Measurements from ENCODE around the gene STAT4.

STAT4 gene

GRCh38 chr2:191069606-191070005 lies 81.2 kb downstream of the STAT4 start:
- no peaks in the 10 kb centered on the region for H3K36me3 ChIP-seq (ENCODE audit: insufficient read depth, low read length)
- H3K27me3 ChIP-seq (ENCODE audit: control insufficient read depth, insufficient read depth, low read length) = no peaks in the 10 kb centered on the region
- H3K4me3 ChIP-seq (ENCODE audit: low read length) = no peak overlapping the region
- H3K4me1 ChIP-seq (ENCODE audit: control insufficient read depth, insufficient read depth, low read length) = no peaks in the 10 kb centered on the region
- no peaks in the 10 kb centered on the region for H3K9me3 ChIP-seq (replicated peaks; ENCODE audit: low read length)
- no peak overlapping the region for H3K9ac ChIP-seq (ENCODE audit: low read depth, low read length)
- no peak overlapping the region for H3K4me2 ChIP-seq (ENCODE audit: low read length)

- no peaks in the 10 kb centered on the region for H3K4me1 ChIP-seq (ENCODE audit: control insufficient read depth, insufficient read depth, low read length)
- H3K9ac ChIP-seq (ENCODE audit: low read depth, low read length) = no peak overlapping the region
Measured at GRCh38 chr2:191066919-191067233, 83.9 kb downstream of the STAT4 start.

GRCh38 chr2:191066197-191066918 lies 84.4 kb downstream of the STAT4 start:
- no peak overlapping the region for H3K9ac ChIP-seq (ENCODE audit: low read depth, low read length)
- no peaks in the 10 kb centered on the region for H3K36me3 ChIP-seq (ENCODE audit: insufficient read depth, low read length)
- no peaks in the 10 kb centered on the region for H3K9me3 ChIP-seq (replicated peaks; ENCODE audit: low read length)
- no peaks in the 10 kb centered on the region for H3K4me1 ChIP-seq (ENCODE audit: control insufficient read depth, insufficient read depth, low read length)
- no peak overlapping the region for H3K4me3 ChIP-seq (ENCODE audit: low read length)
- no peak overlapping the region for H3K4me2 ChIP-seq (ENCODE audit: low read length)
- H3K27me3 ChIP-seq (ENCODE audit: control insufficient read depth, insufficient read depth, low read length) = no peaks in the 10 kb centered on the region

More at GRCh38 chr2:191066919-191067233, 83.9 kb downstream of the STAT4 start:
- Histone ChIP-seq H3K4me3 (ENCODE audit: low read length) (no peak overlapping the region), H3K4me2 (ENCODE audit: low read length) (no peak overlapping the region), H3K36me3 (ENCODE audit: insufficient read depth, low read length) (no peaks in the 10 kb centered on the region), H3K9me3 (replicated peaks; ENCODE audit: low read length) (no peaks in the 10 kb centered on the region), H3K27me3 (ENCODE audit: control insufficient read depth, insufficient read depth, low read length) (no peaks in the 10 kb centered on the region)

- no peak overlapping the region for H3K4me3 ChIP-seq (ENCODE audit: low read length)
- H3K9me3 ChIP-seq (replicated peaks; ENCODE audit: low read length) = no peaks in the 10 kb centered on the region
- no peaks in the 10 kb centered on the region for H3K4me1 ChIP-seq (ENCODE audit: control insufficient read depth, insufficient read depth, low read length)
- H3K36me3 ChIP-seq (ENCODE audit: insufficient read depth, low read length) = no peaks in the 10 kb centered on the region
- H3K4me2 ChIP-seq (ENCODE audit: low read length) = no peak overlapping the region
- H3K27me3 ChIP-seq (ENCODE audit: control insufficient read depth, insufficient read depth, low read length) = no peaks in the 10 kb centered on the region
- H3K9ac ChIP-seq (ENCODE audit: low read depth, low read length) = no peak overlapping the region
Measured at GRCh38 chr2:191065785-191066184, 85.0 kb downstream of the STAT4 start.

GRCh38 chr2:191064590-191064989 lies 86.2 kb downstream of the STAT4 start:
- Histone ChIP-seq H3K9me3 (replicated peaks; ENCODE audit: low read length) (no peaks in the 10 kb centered on the region), H3K27me3 (ENCODE audit: control insufficient read depth, insufficient read depth, low read length) (no peaks in the 10 kb centered on the region), H3K4me3 (ENCODE audit: low read length) (no peak overlapping the region), H3K4me2 (ENCODE audit: low read length) (no peak overlapping the region), H3K9ac (ENCODE audit: low read depth, low read length) (no peak overlapping the region), H3K36me3 (ENCODE audit: insufficient read depth, low read length) (no peaks in the 10 kb centered on the region), H3K4me1 (ENCODE audit: control insufficient read depth, insufficient read depth, low read length) (no peaks in the 10 kb centered on the region)

- no peak overlapping the region for H3K4me3 ChIP-seq (ENCODE audit: low read length)
- H3K9ac ChIP-seq (ENCODE audit: low read depth, low read length) = no peak overlapping the region
- no peaks in the 10 kb centered on the region for H3K36me3 ChIP-seq (ENCODE audit: insufficient read depth, low read length)
- H3K4me2 ChIP-seq (ENCODE audit: low read length) = no peak overlapping the region
- H3K4me1 ChIP-seq (ENCODE audit: control insufficient read depth, insufficient read depth, low read length) = no peaks in the 10 kb centered on the region
- no peaks in the 10 kb centered on the region for H3K9me3 ChIP-seq (replicated peaks; ENCODE audit: low read length)
- H3K27me3 ChIP-seq (ENCODE audit: control insufficient read depth, insufficient read depth, low read length) = no peaks in the 10 kb centered on the region
Measured at GRCh38 chr2:191063584-191063983, 87.2 kb downstream of the STAT4 start.

- H3K4me2 ChIP-seq (ENCODE audit: low read length) = no peak overlapping the region
- no peak overlapping the region for H3K4me3 ChIP-seq (ENCODE audit: low read length)
- H3K4me1 ChIP-seq (ENCODE audit: control insufficient read depth, insufficient read depth, low read length) = no peaks in the 10 kb centered on the region
- no peak overlapping the region for H3K9ac ChIP-seq (ENCODE audit: low read depth, low read length)
- no peaks in the 10 kb centered on the region for H3K27me3 ChIP-seq (ENCODE audit: control insufficient read depth, insufficient read depth, low read length)
- no peaks in the 10 kb centered on the region for H3K36me3 ChIP-seq (ENCODE audit: insufficient read depth, low read length)
- no peaks in the 10 kb centered on the region for H3K9me3 ChIP-seq (replicated peaks; ENCODE audit: low read length)
Measured at GRCh38 chr2:191061381-191061980, 89.3 kb downstream of the STAT4 start.

GRCh38 chr2:191059308-191059707 lies 91.5 kb downstream of the STAT4 start:
- H3K4me1 ChIP-seq (ENCODE audit: control insufficient read depth, insufficient read depth, low read length) = no peaks in the 10 kb centered on the region
- H3K9ac ChIP-seq (ENCODE audit: low read depth, low read length) = no peak overlapping the region
- no peaks in the 10 kb centered on the region for H3K9me3 ChIP-seq (replicated peaks; ENCODE audit: low read length)
- no peaks in the 10 kb centered on the region for H3K27me3 ChIP-seq (ENCODE audit: control insufficient read depth, insufficient read depth, low read length)
- no peak overlapping the region for H3K4me3 ChIP-seq (ENCODE audit: low read length)
- no peak overlapping the region for H3K4me2 ChIP-seq (ENCODE audit: low read length)
- H3K36me3 ChIP-seq (ENCODE audit: insufficient read depth, low read length) = no peaks in the 10 kb centered on the region

GRCh38 chr2:191056228-191056627 lies 94.6 kb downstream of the STAT4 start:
- Histone ChIP-seq H3K4me3 (ENCODE audit: low read length) (no peak overlapping the region), H3K36me3 (ENCODE audit: insufficient read depth, low read length) (no peaks in the 10 kb centered on the region), H3K4me1 (ENCODE audit: control insufficient read depth, insufficient read depth, low read length) (peaks cover 9% of the 10 kb centered on the region), H3K27me3 (ENCODE audit: control insufficient read depth, insufficient read depth, low read length) (no peaks in the 10 kb centered on the region), H3K9me3 (replicated peaks; ENCODE audit: low read length) (no peaks in the 10 kb centered on the region), H3K4me2 (ENCODE audit: low read length) (no peak overlapping the region), H3K9ac (ENCODE audit: low read depth, low read length) (no peak overlapping the region)

GRCh38 chr2:191053256-191053655 lies 97.5 kb downstream of the STAT4 start:
- Histone ChIP-seq H3K4me1 (ENCODE audit: control insufficient read depth, insufficient read depth, low read length) (peaks cover 30% of the 10 kb centered on the region), H3K36me3 (ENCODE audit: insufficient read depth, low read length) (no peaks in the 10 kb centered on the region), H3K27me3 (ENCODE audit: control insufficient read depth, insufficient read depth, low read length) (no peaks in the 10 kb centered on the region), H3K9ac (ENCODE audit: low read depth, low read length) (no peak overlapping the region), H3K4me3 (ENCODE audit: low read length) (no peak overlapping the region), H3K9me3 (replicated peaks; ENCODE audit: low read length) (no peaks in the 10 kb centered on the region), H3K4me2 (ENCODE audit: low read length) (no peak overlapping the region)

GRCh38 chr2:191051825-191052778 lies 98.7 kb downstream of the STAT4 start:
- H3K4me1 ChIP-seq (ENCODE audit: control insufficient read depth, insufficient read depth, low read length) = peaks cover 37% of the 10 kb centered on the region
- no peaks in the 10 kb centered on the region for H3K9me3 ChIP-seq (replicated peaks; ENCODE audit: low read length)
- H3K36me3 ChIP-seq (ENCODE audit: insufficient read depth, low read length) = no peaks in the 10 kb centered on the region
- peak overlapping the region; percentile 54 for H3K9ac ChIP-seq (ENCODE audit: low read depth, low read length)
- H3K27me3 ChIP-seq (ENCODE audit: control insufficient read depth, insufficient read depth, low read length) = no peaks in the 10 kb centered on the region
- H3K4me2 ChIP-seq (ENCODE audit: low read length) = no peak overlapping the region
- H3K4me3 ChIP-seq (ENCODE audit: low read length) = no peak overlapping the region
